Inflammatory macrophage (primary cell): Measurements from ENCODE around the gene SKIC2.
A peak's percentile ranks its signal among the peaks of the same experiment; 100 is the strongest.
"Not testable (repeated sequence)": the region's sequence is repeated elsewhere in the genome, so short reads cannot be mapped to it uniquely, and the experiment has no call there.

ENCODE experiments used
- DNase-seq, 2 donors: peaks; one replicate each; pipeline ENCODE4 v3.0.0-alpha.2; 2020 to 2022

Gene SKIC2

GRCh38 chr6:32005538-32005880, 46.5 kb downstream of the SKIC2 start:
- not testable (repeated sequence) for DNase-seq

GRCh38 chr6:32005991-32006529, 47.1 kb downstream of the SKIC2 start:
- DNase-seq: not testable (repeated sequence)

GRCh38 chr6:32007086-32007485, 48.1 kb downstream of the SKIC2 start:
- DNase-seq: not testable (repeated sequence)

- not testable (repeated sequence) for DNase-seq
Measured at GRCh38 chr6:32008037-32008436, 49.1 kb downstream of the SKIC2 start.

- DNase-seq: not testable (repeated sequence)
Measured at GRCh38 chr6:32008616-32009015, 49.6 kb downstream of the SKIC2 start.

GRCh38 chr6:32009537-32009936, 50.6 kb downstream of the SKIC2 start:
- not testable (repeated sequence) for DNase-seq

- not testable (repeated sequence) for DNase-seq
Measured at GRCh38 chr6:32010856-32011530, 52.0 kb downstream of the SKIC2 start.

- peak in 1 of 2 donors; percentile 1 for DNase-seq
Measured at GRCh38 chr6:32012941-32013617, 54.1 kb downstream of the SKIC2 start.

GRCh38 chr6:32013738-32014137, 54.8 kb downstream of the SKIC2 start:
- not testable (repeated sequence) for DNase-seq

GRCh38 chr6:32014547-32014946, 55.6 kb downstream of the SKIC2 start, which contains the start of gene C4B:
Gene C4B (plus strand): TSS chr6:32014795. CDS start chr6:32014846, 51 bp downstream.
- DNase-seq: not testable (repeated sequence)
